Ishikawa (cell line): ENCODE results near the gene PLCE1.

Experiments used
- CEBPB ChIP-seq: IDR thresholded peaks from 2 replicates; pipeline ENCODE4 v1.6.1; 2012
- CREB1 ChIP-seq: IDR thresholded peaks from 2 replicates; pipeline ENCODE4 v1.6.1; 2012; ENCODE audit warnings: low read depth
- EGR1 ChIP-seq: IDR thresholded peaks from 2 replicates; pipeline ENCODE4 v1.6.1; 2012
- EP300 ChIP-seq: IDR thresholded peaks from 2 replicates; pipeline ENCODE4 v1.6.1; 2012; ENCODE audit warnings: borderline replicate concordance
- FOXM1 ChIP-seq: IDR thresholded peaks from 2 replicates; pipeline ENCODE4 v1.6.1; 2012; ENCODE audit warnings: low read depth, borderline replicate concordance
- MAX ChIP-seq: IDR thresholded peaks from 2 replicates; pipeline ENCODE4 v1.6.1; 2012
- NFIC ChIP-seq: IDR thresholded peaks from 2 replicates; pipeline ENCODE4 v1.6.1; 2012
- RAD21 ChIP-seq: IDR thresholded peaks from 2 replicates; pipeline ENCODE4 v1.6.1; 2012; ENCODE audit warnings: low read depth
- REST ChIP-seq: IDR thresholded peaks from 2 replicates; pipeline ENCODE4 v1.6.1; 2012; ENCODE audit warnings: low read depth, mild to moderate bottlenecking
- TAF1 ChIP-seq: IDR thresholded peaks from 2 replicates; pipeline ENCODE4 v1.6.1; 2012; ENCODE audit warnings: low read depth, mild to moderate bottlenecking
- TCF12 ChIP-seq: IDR thresholded peaks from 2 replicates; pipeline ENCODE4 v1.6.1; 2012; ENCODE audit warnings: low read depth
- TEAD4 ChIP-seq: IDR thresholded peaks from 2 replicates; pipeline ENCODE4 v1.6.1; 2012
- USF1 ChIP-seq: IDR thresholded peaks from 2 replicates; pipeline ENCODE4 v1.6.1; 2012
- YY1 ChIP-seq: IDR thresholded peaks from 2 replicates; pipeline ENCODE4 v1.6.1; 2012; ENCODE audit warnings: low read depth
- ZBTB7A ChIP-seq: IDR thresholded peaks from 2 replicates; pipeline ENCODE4 v1.6.1; 2012; ENCODE audit warnings: low read depth

Gene PLCE1

GRCh38 chr10:94016727-94017714, 23.3 kb downstream of the PLCE1 start:
- TF ChIP-seq TAF1 (no peak), YY1 (no peak), CEBPB (no peak), FOXM1 (no peak), MAX (no peak), CREB1 (no peak), EGR1 (no peak), REST (no peak)

- TF ChIP-seq REST (no peak), CEBPB (no peak), CREB1 (no peak), FOXM1 (no peak), NFIC (no peak)
These were observed 24.4 kb downstream of the PLCE1 start for GRCh38 chr10:94018107-94018506.

GRCh38 chr10:94023906-94024305, 30.2 kb downstream of the PLCE1 start:
- no peak for TF ChIP-seq EP300
- no peak for TF ChIP-seq MAX
- no peak for TF ChIP-seq TEAD4
- no peak for TF ChIP-seq RAD21
- TF ChIP-seq EGR1 = no peak
- no peak for TF ChIP-seq FOXM1
- TF ChIP-seq ZBTB7A = no peak
- no peak for TF ChIP-seq NFIC
- no peak for TF ChIP-seq TAF1
- TF ChIP-seq CEBPB = no peak
- TF ChIP-seq CREB1 = no peak
- TF ChIP-seq YY1 = no peak
- TF ChIP-seq REST = no peak
- TF ChIP-seq TCF12 = no peak
- no peak for TF ChIP-seq USF1

- no peak for TF ChIP-seq YY1
- TF ChIP-seq RAD21 = no peak
- TF ChIP-seq EGR1 = no peak
- TF ChIP-seq TEAD4 = no peak
- TF ChIP-seq TCF12 = no peak
- no peak for TF ChIP-seq TAF1
- TF ChIP-seq REST = no peak
- no peak for TF ChIP-seq CEBPB
- no peak for TF ChIP-seq EP300
- no peak for TF ChIP-seq ZBTB7A
These were observed 30.7 kb downstream of the PLCE1 start for GRCh38 chr10:94024407-94024806.
